Spleen (tissue), 11 donors: Measurements from ENCODE around the gene DUS4L. TPM values are rescaled to one million over a fixed set of nuclear protein-coding genes. Genes with fewer than 3 reads are reported as not detected.

Source experiments
- DNase-seq: peaks from one replicate; pipeline ENCODE4 v3.0.0-alpha.2; 2020
- H3K27ac ChIP-seq, 8 donors: fragments of 200-600 bp; sonication (generic) in 7 of 8; 1 replicate in 4 of 8; 2 replicates in 4 of 8; pipeline versions ENCODE4 v1.5.0 to v1.8.0; 2016 to 2021; ENCODE audit warnings: inconsistent platforms in 4 of 8, mild to moderate bottlenecking in 4 of 8, moderate library complexity in 1 of 8
- H3K27me3 ChIP-seq, 7 donors: fragments of 200-600 bp; sonication (generic) in 6 of 7; replicated peaks in 1 of 7; 1 replicate in 4 of 7; 2 replicates in 3 of 7; pipeline versions ENCODE4 v1.5.0 to v1.8.0; 2016 to 2021; ENCODE audit warnings: inconsistent platforms in 3 of 7, mild to moderate bottlenecking in 1 of 7
- H3K36me3 ChIP-seq, 6 donors: fragments of 200-600 bp; sonication (generic) in 5 of 6; 1 replicate in 4 of 6; 2 replicates in 2 of 6; pipeline versions ENCODE4 v1.5.0 to v1.8.0; 2016 to 2021; ENCODE audit warnings: inconsistent platforms in 2 of 6
- H3K4me1 ChIP-seq, 6 donors: fragments of 200-600 bp; sonication (generic) in 5 of 6; 1 replicate in 3 of 6; 2 replicates in 3 of 6; pipeline versions ENCODE4 v1.5.0 to v1.8.0; 2016 to 2021; ENCODE audit warnings: inconsistent platforms in 3 of 6
- H3K4me3 ChIP-seq, 8 donors: fragments of 200-600 bp; sonication (generic) in 7 of 8; 1 replicate in 4 of 8; 2 replicates in 4 of 8; pipeline versions ENCODE4 v1.5.0 to v1.8.0; 2016 to 2021; ENCODE audit warnings: inconsistent platforms in 4 of 8, mild to moderate bottlenecking in 4 of 8, moderate library complexity in 2 of 8
- H3K9me3 ChIP-seq, 8 donors: fragments of 200-600 bp; sonication (generic) in 7 of 8; 1 replicate in 4 of 8; 2 replicates in 4 of 8; pipeline versions ENCODE4 v1.5.0 to v1.8.0; 2016 to 2021; ENCODE audit warnings: inconsistent platforms in 4 of 8
- CTCF ChIP-seq, 11 experiments: fragments of 200-600 bp in 7 of 11; fragments of 450-650 bp in 4 of 11; sonication (generic) in 4 of 11; IDR thresholded peaks in 8 of 11; conservative IDR thresholded peaks in 3 of 11; 1 replicate in 7 of 11; 2 replicates in 4 of 11; pipeline versions ENCODE4 v1.4.0 to v1.8.0; 2016 to 2021; ENCODE audit warnings: antibody characterized with exemption in 11 of 11, inconsistent platforms in 4 of 11, mild to moderate bottlenecking in 1 of 11
- POLR2A ChIP-seq, 3 donors: fragments of 450-650 bp; IDR thresholded peaks; one replicate each; pipeline ENCODE4 v1.5.1; 2017; ENCODE audit warnings: antibody characterized with exemption in 3 of 3, mild to moderate bottlenecking in 1 of 3
- POLR2AphosphoS5 ChIP-seq, 3 donors: sonication (generic); formaldehyde crosslinking; IDR thresholded peaks; one replicate each; pipeline ENCODE4 v1.5.1; 2017; ENCODE audit warnings: antibody characterized with exemption in 3 of 3
- WGBS, 5 donors: extraction: QIAGEN DNeasy Blood & Tissue Kit in 3 of 5; methylation state at CpG; one replicate each; pipeline versions ENCODE4 v1.1.5 to v1.1.7; 2013 to 2018; 5-methylcytosine and 5-hydroxymethylcytosine counted together
- intact Hi-C: fragments of 100-400 bp; cut with DNase I; formaldehyde crosslinking; loops from one replicate; pipeline ENCODE4 v1.15.0; 2023; ENCODE audit warnings: low total_unique reads
- polyA plus RNA-seq, 3 donors: library from polyadenylated mRNA; stranded (reverse); fragments of 200-250 nt; gene quantifications; one replicate each; pipeline ENCODE4 v1.2.1, GENCODE V29; 2013
- total RNA-seq, 7 donors: library from RNA; depleted of rRNA in 3 of 7; stranded (reverse); fragments of >200 nt in 3 of 7; fragmentation: NEBNext Ultra II Directional in 4 of 7; extraction: Animal tissue kit (Norgen Biotek cat#: 25700) in 4 of 7; gene quantifications; one replicate each; pipeline versions ENCODE4 v1.1.0 to v1.2.1, GENCODE V29; 2016 to 2021
- donor health status: healthy with polysubstance abuse.
- donor health status: DM: no; HTN: no; CAD: no; lungs with moderate emphysema.
- donor health status: DM: no; HTN: no; CAD: no.
- donor health status: Bipolar disorder and iron deficiency.
- donor health status: healthy.
- donor health status: DM: no; HTN: no; CAD: no.
- donor health status: DM: yes; HTN: yes; CAD: no.

DUS4L gene
- total and polyA plus RNA-seq, 10 donors: 3.7 to 18.0 (median 7.0) TPM

DNA sequence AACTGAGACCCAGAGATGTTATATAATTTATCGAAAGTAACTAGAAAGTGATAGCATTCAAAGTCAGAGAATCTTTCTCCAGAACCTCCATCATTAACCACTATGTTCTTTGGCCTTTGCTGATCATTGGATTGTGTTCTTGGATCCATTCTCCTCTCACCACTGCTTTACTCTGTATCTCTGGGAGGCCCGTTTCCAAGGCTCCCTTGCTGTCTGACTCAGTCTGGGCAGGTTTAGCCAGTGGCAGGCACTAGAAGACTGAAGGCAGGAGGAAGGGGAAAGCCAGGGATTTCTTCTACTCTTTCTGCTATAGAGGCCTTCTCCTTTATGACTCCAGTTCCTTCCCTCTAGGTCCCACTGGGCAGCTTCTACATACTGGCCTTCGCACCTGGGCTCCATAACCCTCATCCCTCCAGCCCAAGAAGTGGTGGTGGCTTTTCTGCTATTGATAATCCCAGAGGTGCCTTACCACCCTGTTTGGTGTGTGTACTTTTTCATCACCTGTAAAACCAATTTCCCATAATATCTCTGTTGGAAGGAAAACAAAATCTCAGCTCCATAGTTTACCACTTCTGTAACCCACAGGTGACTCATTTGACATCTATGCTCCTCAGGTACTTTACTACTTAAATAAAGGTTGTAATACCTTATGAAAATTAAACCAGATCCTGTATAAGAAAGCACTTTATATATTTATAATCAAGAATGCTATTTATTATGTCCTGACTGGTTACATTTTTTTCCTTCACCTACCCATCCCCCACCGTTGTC lies 52.3 kb downstream of the DUS4L start:
- intact Hi-C loops: no loop called here
- Histone ChIP-seq H3K4me3 (no peak overlapping the region), H3K36me3 (peaks cover 0 to 77% (median 26%) of the 10 kb centered on the region in 6 donors), H3K27me3 (no peaks in the 10 kb centered on the region), H3K27ac (no peak overlapping the region), H3K9me3 (no peaks in the 10 kb centered on the region), H3K4me1 (no peaks in the 10 kb centered on the region)
- WGBS, 5 donors: 96 to 99% (median 96%) methylated on average over 4 of the region's 4 CpGs
- no peak for DNase-seq
- TF ChIP-seq POLR2AphosphoS5 (IDR thresholded peaks at IDR 0.05) (no peak), CTCF (IDR thresholded peaks at IDR 0.05 in 8 of 11, conservative IDR thresholded peaks at IDR 0.05 in 3 of 11) (no peak), POLR2A (IDR thresholded peaks at IDR 0.05) (no peak)

DNA sequence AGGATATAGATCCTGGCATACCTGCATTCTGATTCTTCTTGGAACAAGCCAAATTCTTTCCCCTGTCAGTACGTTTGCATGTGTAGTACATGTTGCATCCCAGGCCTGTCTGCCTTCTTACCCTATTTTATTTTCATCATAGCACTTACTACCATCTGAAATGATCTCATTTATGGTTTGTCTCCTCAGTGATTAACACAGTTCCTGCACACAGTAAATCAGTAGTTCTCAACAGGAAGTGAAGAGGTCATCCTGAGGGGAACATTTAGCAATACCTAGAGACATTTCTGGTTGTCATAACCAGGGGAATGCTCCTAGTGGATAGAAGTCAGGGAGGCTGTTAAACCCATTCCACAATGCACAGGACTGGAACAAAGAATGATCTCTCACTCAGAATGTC lies 58.7 kb downstream of the DUS4L start:
- intact Hi-C loops: no loop called here
- no peak overlapping the region for H3K4me3 ChIP-seq
- H3K27me3 ChIP-seq: no peaks in the 10 kb centered on the region
- peaks cover 0 to 12% (median 4%) of the 10 kb centered on the region in 6 donors for H3K4me1 ChIP-seq
- peaks cover 0 to 4% (median 0%) of the 10 kb centered on the region in 8 donors for H3K9me3 ChIP-seq
- DNase-seq: no peak
- H3K36me3 ChIP-seq: peaks cover 0 to 55% (median 5%) of the 10 kb centered on the region in 6 donors
- peak overlapping the region in 1 of 8 donors; percentile 2 for H3K27ac ChIP-seq
- TF ChIP-seq CTCF (IDR thresholded peaks at IDR 0.05 in 8 of 11, conservative IDR thresholded peaks at IDR 0.05 in 3 of 11) (no peak), POLR2AphosphoS5 (IDR thresholded peaks at IDR 0.05) (no peak), POLR2A (IDR thresholded peaks at IDR 0.05) (no peak)
- 52 to 69% (median 60%) methylated on average over 1 of the region's 1 CpG for WGBS, 5 donors

DNA sequence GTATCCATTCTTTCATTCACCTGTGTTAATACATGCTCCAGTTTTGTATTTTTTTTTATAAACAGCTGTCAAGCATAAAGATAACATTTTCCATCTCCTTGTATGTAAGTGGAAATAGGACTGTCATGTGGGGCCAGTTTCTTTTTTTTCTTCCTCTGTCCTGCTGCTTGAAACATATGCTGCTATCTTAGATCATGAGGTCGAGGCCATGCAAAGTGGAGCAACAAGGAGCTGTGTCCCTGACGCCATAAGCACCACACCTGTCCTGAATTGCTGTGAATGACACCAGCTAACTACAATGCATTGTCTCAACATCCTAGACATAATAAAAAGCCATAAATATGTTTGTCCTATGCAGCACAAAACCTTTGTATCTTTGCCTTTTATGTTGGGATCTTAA lies 59.1 kb downstream of the DUS4L start:
- WGBS, 5 donors: 64 to 85% (median 76%) methylated on average over 2 of the region's 2 CpGs
- Histone ChIP-seq H3K36me3 (peaks cover 0 to 51% (median 3%) of the 10 kb centered on the region in 6 donors), H3K4me1 (peaks cover 0 to 12% (median 4%) of the 10 kb centered on the region in 6 donors), H3K27ac (no peak overlapping the region), H3K9me3 (peaks cover 0 to 4% (median 0%) of the 10 kb centered on the region in 8 donors), H3K4me3 (no peak overlapping the region), H3K27me3 (no peaks in the 10 kb centered on the region)
- no peak for DNase-seq
- intact Hi-C loops: no loop called here
- no peak for TF ChIP-seq CTCF (IDR thresholded peaks at IDR 0.05 in 8 of 11, conservative IDR thresholded peaks at IDR 0.05 in 3 of 11)

- Histone ChIP-seq H3K27me3 (no peaks in the 10 kb centered on the region), H3K27ac (no peak overlapping the region), H3K4me3 (no peak overlapping the region), H3K4me1 (peaks cover 0 to 20% (median 11%) of the 10 kb centered on the region in 6 donors), H3K9me3 (peaks cover 0 to 4% (median 0%) of the 10 kb centered on the region in 8 donors), H3K36me3 (peaks cover 0 to 27% (median 0%) of the 10 kb centered on the region in 6 donors)
- no peak for DNase-seq
- TF ChIP-seq CTCF (IDR thresholded peaks at IDR 0.05 in 8 of 11, conservative IDR thresholded peaks at IDR 0.05 in 3 of 11) (no peak), POLR2A (IDR thresholded peaks at IDR 0.05) (no peak), POLR2AphosphoS5 (IDR thresholded peaks at IDR 0.05) (no peak)
- intact Hi-C loops: no loop called here
- WGBS, 5 donors: 95 to 98% (median 96%) methylated on average over 4 of the region's 4 CpGs
Measured at GRCh38 chr7:107627002-107627401, 63.2 kb downstream of the DUS4L start.
